GM18498 (cell line): Measurements from ENCODE around the gene TDRD7.

Experiments used
- ATAC-seq: cut with Tn5 transposase; IDR thresholded peaks from one replicate; pipeline ENCODE4 v1.9.1; 2021; ENCODE audit warnings: mild to moderate bottlenecking, moderate library complexity; ENCODE audit not compliant: unreplicated experiment

The TDRD7 gene

GRCh38 chr9:97386733-97387503 lies 25.0 kb upstream of the TDRD7 start:
- ATAC-seq, result no peak

- no peak for ATAC-seq
These were observed 24.4 kb upstream of the TDRD7 start for GRCh38 chr9:97387504-97387886.

GRCh38 chr9:97387936-97388684 lies 23.8 kb upstream of the TDRD7 start:
- no peak for ATAC-seq

- ATAC-seq, result peak; percentile 71
These were observed 23.1 kb upstream of the TDRD7 start for GRCh38 chr9:97388721-97389238.

GRCh38 chr9:97389249-97389648 lies 22.6 kb upstream of the TDRD7 start:
- ATAC-seq, result no peak

GRCh38 chr9:97390791-97391406 lies 21.0 kb upstream of the TDRD7 start:
- no peak for ATAC-seq

GRCh38 chr9:97394881-97395280 lies 17.0 kb upstream of the TDRD7 start:
- ATAC-seq, result no peak

GRCh38 chr9:97395745-97396144 lies 16.2 kb upstream of the TDRD7 start:
- ATAC-seq, result no peak

GRCh38 chr9:97396256-97396655 lies 15.6 kb upstream of the TDRD7 start:
- ATAC-seq, result no peak

GRCh38 chr9:97397220-97397619 lies 14.7 kb upstream of the TDRD7 start:
- ATAC-seq, result peak; percentile 51

- peak; percentile 62 for ATAC-seq
These were observed 12.7 kb upstream of the TDRD7 start for GRCh38 chr9:97398999-97399758.

GRCh38 chr9:97403746-97404316 lies 8.1 kb upstream of the TDRD7 start:
- no peak for ATAC-seq

GRCh38 chr9:97405551-97405950 lies 6.3 kb upstream of the TDRD7 start:
- no peak for ATAC-seq

- no peak for ATAC-seq
These were observed 5.2 kb upstream of the TDRD7 start for GRCh38 chr9:97406620-97407177.

- no peak for ATAC-seq
These were observed 3.3 kb upstream of the TDRD7 start for GRCh38 chr9:97408562-97408961.

GRCh38 chr9:97411440-97411788 lies 482 bp upstream of the TDRD7 start:
- no peak for ATAC-seq

- peak; percentile 19 for ATAC-seq
These were observed 910 bp downstream of the TDRD7 start for GRCh38 chr9:97412626-97413385.

- no peak for ATAC-seq
These were observed 1.6 kb downstream of the TDRD7 start for GRCh38 chr9:97413462-97413861.

GRCh38 chr9:97415146-97415545 lies 3.2 kb downstream of the TDRD7 start:
- ATAC-seq, result no peak

GRCh38 chr9:97418880-97419279 lies 7.0 kb downstream of the TDRD7 start:
- no peak for ATAC-seq
